Embryonic facial prominence (tissue), 1 donor: Measurements from ENCODE around the gene PTPN5.
"Not testable (repeated sequence)": the region's sequence is repeated elsewhere in the genome, so short reads cannot be mapped to it uniquely, and the experiment has no call there.

Experiments used
- DNase-seq: peaks from one replicate; pipeline ENCODE4 v3.0.0-alpha.2; 2016; ENCODE audit errors: extremely low spot score

The PTPN5 gene

GRCh38 chr11:18709414-18709813 lies 82.2 kb downstream of the PTPN5 start:
- DNase-seq = no peak

GRCh38 chr11:18707811-18708340 lies 83.7 kb downstream of the PTPN5 start:
- no peak for DNase-seq

- peak; percentile 69 for DNase-seq
These were observed 85.0 kb downstream of the PTPN5 start for GRCh38 chr11:18706330-18707243.

- DNase-seq = no peak
These were observed 85.8 kb downstream of the PTPN5 start for GRCh38 chr11:18705651-18706281.

- no peak for DNase-seq
These were observed 86.9 kb downstream of the PTPN5 start for GRCh38 chr11:18704698-18705097.

GRCh38 chr11:18704045-18704645 lies 87.5 kb downstream of the PTPN5 start:
- no peak for DNase-seq

- DNase-seq = no peak
These were observed 88.4 kb downstream of the PTPN5 start for GRCh38 chr11:18703001-18703763.

GRCh38 chr11:18701614-18702216 lies 89.9 kb downstream of the PTPN5 start:
- no peak for DNase-seq

- no peak for DNase-seq
These were observed 90.7 kb downstream of the PTPN5 start for GRCh38 chr11:18700872-18701271.

- DNase-seq = no peak
These were observed 91.2 kb downstream of the PTPN5 start for GRCh38 chr11:18700375-18700774.

GRCh38 chr11:18699848-18700261 lies 91.7 kb downstream of the PTPN5 start:
- DNase-seq = no peak

GRCh38 chr11:18699269-18699596 lies 92.4 kb downstream of the PTPN5 start:
- no peak for DNase-seq

GRCh38 chr11:18698341-18699268 lies 93.0 kb downstream of the PTPN5 start, which contains the start of gene TMEM86A:
Gene TMEM86A, plus strand, starts transcription at chr11:18698779. Its CDS starts 108 bp downstream, at chr11:18698887.
- DNase-seq = peak; percentile 72

GRCh38 chr11:18697576-18697975 lies 94.0 kb downstream of the PTPN5 start:
- DNase-seq = no peak

GRCh38 chr11:18696638-18697225 lies 94.9 kb downstream of the PTPN5 start:
- DNase-seq = no peak

GRCh38 chr11:18692941-18693760 lies 98.4 kb downstream of the PTPN5 start:
- DNase-seq = no peak

GRCh38 chr11:18691467-18692140 lies 100.0 kb downstream of the PTPN5 start:
- not testable (repeated sequence) for DNase-seq

GRCh38 chr11:18684267-18684666 lies 107.3 kb downstream of the PTPN5 start:
- DNase-seq = no peak
